ENCODE measurements around the gene ZNF296.

GRCh38 chr19:45021971-45022370, 54.3 kb downstream of the ZNF296 start:
- TF ChIP-seq POLR2A (IDR thresholded peaks at IDR 0.05) (no peak), CTCF (IDR thresholded peaks at IDR 0.05) (no peak)

Measured in prostate gland (tissue), 2 donors.